Neutrophil (primary cell): ENCODE measurements around the gene POGZ.
A peak's percentile ranks its signal among the peaks of the same experiment; 100 is the strongest.
"Not testable (repeated sequence)": the region's sequence is repeated elsewhere in the genome, so short reads cannot be mapped to it uniquely, and the experiment has no call there.

Experiments
- H3K27ac ChIP-seq: fragments of 200-600 bp; sonication (generic); 2 replicates; pipeline ENCODE4 v1.5.1; 2016; ENCODE audit warnings: mild to moderate bottlenecking, moderate library complexity
- H3K27me3 ChIP-seq: fragments of 200-600 bp; sonication (generic); 2 replicates; pipeline ENCODE4 v1.6.0; 2016; ENCODE audit warnings: mild to moderate bottlenecking
- H3K36me3 ChIP-seq: fragments of 200-600 bp; sonication (generic); 2 replicates; pipeline ENCODE4 v1.5.1; 2017
- H3K4me1 ChIP-seq, 2 experiments: fragments of 200-600 bp in 1 of 2; sonication (generic) in 1 of 2; 1 replicate in 1 of 2; 2 replicates in 1 of 2; pipeline versions ENCODE4 v1.5.1 to v1.6.1; 2013 to 2016; ENCODE audit warnings: low read depth in 1 of 2, low read length in 1 of 2, mild to moderate bottlenecking in 1 of 2, moderate library complexity in 1 of 2; ENCODE audit not compliant: control insufficient read depth in 1 of 2, insufficient read depth in 1 of 2
- H3K4me3 ChIP-seq, 2 experiments: fragments of 200-600 bp in 1 of 2; sonication (generic) in 1 of 2; 1 replicate in 1 of 2; 2 replicates in 1 of 2; pipeline ENCODE4 v1.5.1; 2013 to 2016; ENCODE audit warnings: low read depth in 1 of 2, low read length in 1 of 2, mild to moderate bottlenecking in 1 of 2, moderate library complexity in 1 of 2
- H3K9me3 ChIP-seq: fragments of 200-600 bp; sonication (generic); 2 replicates; pipeline ENCODE4 v1.5.1; 2016
- TF ChIP-seq, protein P1 (sequence below): fragments of 200-600 bp; sonication (generic); IDR thresholded peaks from 2 replicates; pipeline ENCODE4 v1.5.1; 2016; ENCODE audit warnings: antibody characterized with exemption

Gene POGZ

GRCh38 chr1:151455231-151455630 is 4.1 kb downstream of the POGZ start:
- TF ChIP-seq, protein P1, sequence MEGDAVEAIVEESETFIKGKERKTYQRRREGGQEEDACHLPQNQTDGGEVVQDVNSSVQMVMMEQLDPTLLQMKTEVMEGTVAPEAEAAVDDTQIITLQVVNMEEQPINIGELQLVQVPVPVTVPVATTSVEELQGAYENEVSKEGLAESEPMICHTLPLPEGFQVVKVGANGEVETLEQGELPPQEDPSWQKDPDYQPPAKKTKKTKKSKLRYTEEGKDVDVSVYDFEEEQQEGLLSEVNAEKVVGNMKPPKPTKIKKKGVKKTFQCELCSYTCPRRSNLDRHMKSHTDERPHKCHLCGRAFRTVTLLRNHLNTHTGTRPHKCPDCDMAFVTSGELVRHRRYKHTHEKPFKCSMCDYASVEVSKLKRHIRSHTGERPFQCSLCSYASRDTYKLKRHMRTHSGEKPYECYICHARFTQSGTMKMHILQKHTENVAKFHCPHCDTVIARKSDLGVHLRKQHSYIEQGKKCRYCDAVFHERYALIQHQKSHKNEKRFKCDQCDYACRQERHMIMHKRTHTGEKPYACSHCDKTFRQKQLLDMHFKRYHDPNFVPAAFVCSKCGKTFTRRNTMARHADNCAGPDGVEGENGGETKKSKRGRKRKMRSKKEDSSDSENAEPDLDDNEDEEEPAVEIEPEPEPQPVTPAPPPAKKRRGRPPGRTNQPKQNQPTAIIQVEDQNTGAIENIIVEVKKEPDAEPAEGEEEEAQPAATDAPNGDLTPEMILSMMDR = no peak
- Histone ChIP-seq H3K9me3 (no peaks in the 10 kb centered on the region), H3K27ac (no peak overlapping the region), H3K27me3 (no peaks in the 10 kb centered on the region), H3K4me1 (peaks cover 16 to 20% of the 10 kb centered on the region in 2 experiments), H3K36me3 (no peaks in the 10 kb centered on the region), H3K4me3 (no peak overlapping the region)

GRCh38 chr1:151447696-151448095 is 11.6 kb downstream of the POGZ start:
- no peaks in the 10 kb centered on the region for H3K27me3 ChIP-seq
- H3K4me3 ChIP-seq = no peak overlapping the region
- no peaks in the 10 kb centered on the region for H3K36me3 ChIP-seq
- H3K9me3 ChIP-seq = no peaks in the 10 kb centered on the region
- no peak overlapping the region for H3K27ac ChIP-seq
- TF ChIP-seq, protein P1 = no peak
- no peaks in the 10 kb centered on the region for H3K4me1 ChIP-seq

- TF ChIP-seq, protein P1 = no peak
- Histone ChIP-seq H3K4me1 (no peaks in the 10 kb centered on the region), H3K27me3 (no peaks in the 10 kb centered on the region), H3K4me3 (no peak overlapping the region), H3K36me3 (peaks cover 23% of the 10 kb centered on the region), H3K9me3 (no peaks in the 10 kb centered on the region), H3K27ac (no peak overlapping the region)
These were observed 14.5 kb downstream of the POGZ start for GRCh38 chr1:151444783-151445177.

- no peaks in the 10 kb centered on the region for H3K9me3 ChIP-seq
- no peaks in the 10 kb centered on the region for H3K27me3 ChIP-seq
- no peaks in the 10 kb centered on the region for H3K4me1 ChIP-seq
- no peak overlapping the region for H3K4me3 ChIP-seq
- H3K36me3 ChIP-seq = peaks cover 30% of the 10 kb centered on the region
- H3K27ac ChIP-seq = peak overlapping the region; percentile 8
- TF ChIP-seq, protein P1 = peak; percentile 62
These were observed 15.2 kb downstream of the POGZ start for GRCh38 chr1:151443846-151444782.

- H3K27ac ChIP-seq, H3K27me3 ChIP-seq, H3K4me1 ChIP-seq, H3K9me3 ChIP-seq, H3K4me3 ChIP-seq: not testable (repeated sequence)
- peaks cover 44% of the 10 kb centered on the region for H3K36me3 ChIP-seq
These were observed 21.9 kb downstream of the POGZ start for GRCh38 chr1:151437396-151437795.

DNA sequence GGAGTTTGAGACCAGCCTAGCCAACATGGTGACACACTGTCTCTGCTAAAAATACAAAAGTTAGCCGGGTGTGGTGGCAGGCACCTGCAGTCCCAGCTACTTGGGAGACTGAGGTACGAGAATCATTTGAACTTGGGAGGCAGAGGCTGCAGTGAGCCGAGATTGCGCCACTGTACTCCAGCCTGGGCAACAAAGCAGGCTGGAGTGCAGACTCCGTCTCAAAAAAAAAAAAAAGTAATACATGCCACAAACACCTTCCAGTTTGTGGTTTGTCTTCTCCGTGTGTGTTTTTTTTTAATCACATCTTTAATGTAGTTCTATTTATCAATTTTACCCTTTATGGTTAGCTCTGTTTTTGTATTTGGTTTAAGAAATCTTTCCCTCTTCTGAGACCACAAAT is 22.3 kb downstream of the POGZ start:
- Histone ChIP-seq H3K4me3 (no peak overlapping the region), H3K27ac (no peak overlapping the region), H3K4me1 (peaks cover 0 to 6% of the 10 kb centered on the region in 2 experiments), H3K27me3 (no peaks in the 10 kb centered on the region), H3K9me3 (no peaks in the 10 kb centered on the region), H3K36me3 (peaks cover 42% of the 10 kb centered on the region)
- TF ChIP-seq, protein P1 = no peak
